Measurements from ENCODE around the gene TMEM59.

DNA sequence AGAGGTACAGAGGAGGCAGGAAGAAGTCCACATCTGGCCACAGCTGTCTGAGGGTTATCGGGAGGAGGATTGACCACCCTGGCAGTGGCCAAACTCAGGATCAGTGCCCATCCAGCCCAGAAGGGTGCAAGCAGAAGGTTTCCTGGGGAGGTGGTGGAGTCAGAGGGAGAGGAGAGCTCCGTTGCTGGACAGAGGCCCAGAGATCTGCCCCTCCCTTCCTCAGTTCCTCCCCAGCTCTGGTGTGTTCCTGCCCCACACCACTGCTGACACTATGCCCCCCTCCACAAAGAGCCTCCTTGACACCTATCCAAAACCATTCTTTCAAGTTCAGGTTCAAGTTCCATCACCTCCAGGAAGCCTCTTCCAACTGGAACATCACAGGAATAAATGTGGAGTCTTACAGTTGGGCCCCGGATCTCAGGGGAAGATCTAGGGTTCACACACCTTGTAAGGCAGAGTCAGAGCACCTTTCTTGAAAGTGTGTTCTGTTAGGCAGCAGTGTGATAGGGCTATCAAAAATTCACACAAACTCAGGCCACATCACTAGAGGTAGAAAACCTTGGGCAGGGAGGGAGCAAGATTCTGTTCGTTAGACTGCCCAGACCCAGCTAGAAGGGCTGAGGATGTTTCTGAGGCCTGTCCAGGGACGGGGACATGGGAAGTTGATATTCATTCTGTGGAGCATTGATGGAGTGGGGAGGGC is 42.4 kb downstream of the TMEM59 start:
- TF ChIP-seq SRF (IDR thresholded peaks at IDR 0.05; ENCODE audit: low read depth, low read length): no peak
- no peak for TF ChIP-seq EZH2 (IDR thresholded peaks at IDR 0.05; ENCODE audit: low read depth, low read length, severe bottlenecking)
- TF ChIP-seq, protein P1, sequence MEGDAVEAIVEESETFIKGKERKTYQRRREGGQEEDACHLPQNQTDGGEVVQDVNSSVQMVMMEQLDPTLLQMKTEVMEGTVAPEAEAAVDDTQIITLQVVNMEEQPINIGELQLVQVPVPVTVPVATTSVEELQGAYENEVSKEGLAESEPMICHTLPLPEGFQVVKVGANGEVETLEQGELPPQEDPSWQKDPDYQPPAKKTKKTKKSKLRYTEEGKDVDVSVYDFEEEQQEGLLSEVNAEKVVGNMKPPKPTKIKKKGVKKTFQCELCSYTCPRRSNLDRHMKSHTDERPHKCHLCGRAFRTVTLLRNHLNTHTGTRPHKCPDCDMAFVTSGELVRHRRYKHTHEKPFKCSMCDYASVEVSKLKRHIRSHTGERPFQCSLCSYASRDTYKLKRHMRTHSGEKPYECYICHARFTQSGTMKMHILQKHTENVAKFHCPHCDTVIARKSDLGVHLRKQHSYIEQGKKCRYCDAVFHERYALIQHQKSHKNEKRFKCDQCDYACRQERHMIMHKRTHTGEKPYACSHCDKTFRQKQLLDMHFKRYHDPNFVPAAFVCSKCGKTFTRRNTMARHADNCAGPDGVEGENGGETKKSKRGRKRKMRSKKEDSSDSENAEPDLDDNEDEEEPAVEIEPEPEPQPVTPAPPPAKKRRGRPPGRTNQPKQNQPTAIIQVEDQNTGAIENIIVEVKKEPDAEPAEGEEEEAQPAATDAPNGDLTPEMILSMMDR (IDR thresholded peaks at IDR 0.05; ENCODE audit: control extremely low read depth in 1 of 3, insufficient read depth in 1 of 3, low read depth in 1 of 3, low read length in 3 of 3): no peak
- no peak for TF ChIP-seq KDM1A (IDR thresholded peaks at IDR 0.05; ENCODE audit: borderline replicate concordance, low read length)
- no peak for TF ChIP-seq EP300 (IDR thresholded peaks at IDR 0.05; ENCODE audit: borderline replicate concordance in 1 of 2, low read depth in 2 of 2, low read length in 2 of 2)
- no peak for TF ChIP-seq YY1 (IDR thresholded peaks at IDR 0.05; ENCODE audit: low read depth, low read length)
- TF ChIP-seq, protein P2, sequence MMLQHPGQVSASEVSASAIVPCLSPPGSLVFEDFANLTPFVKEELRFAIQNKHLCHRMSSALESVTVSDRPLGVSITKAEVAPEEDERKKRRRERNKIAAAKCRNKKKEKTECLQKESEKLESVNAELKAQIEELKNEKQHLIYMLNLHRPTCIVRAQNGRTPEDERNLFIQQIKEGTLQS (IDR thresholded peaks at IDR 0.05; ENCODE audit: insufficient read depth, low read depth, low read length): no peak
- TF ChIP-seq CEBPB (IDR thresholded peaks at IDR 0.05; ENCODE audit: low read depth, low read length): no peak
- no peak for TF ChIP-seq TAF7 (optimal IDR thresholded peaks at IDR 0.05; ENCODE audit: borderline replicate concordance, low read depth, low read length)
- TF ChIP-seq SIN3A (conservative IDR thresholded peaks at IDR 0.05 in 1 of 2, IDR thresholded peaks at IDR 0.05 in 1 of 2; ENCODE audit: low read depth in 1 of 2, low read length in 2 of 2): no peak
- TF ChIP-seq, protein P3, sequence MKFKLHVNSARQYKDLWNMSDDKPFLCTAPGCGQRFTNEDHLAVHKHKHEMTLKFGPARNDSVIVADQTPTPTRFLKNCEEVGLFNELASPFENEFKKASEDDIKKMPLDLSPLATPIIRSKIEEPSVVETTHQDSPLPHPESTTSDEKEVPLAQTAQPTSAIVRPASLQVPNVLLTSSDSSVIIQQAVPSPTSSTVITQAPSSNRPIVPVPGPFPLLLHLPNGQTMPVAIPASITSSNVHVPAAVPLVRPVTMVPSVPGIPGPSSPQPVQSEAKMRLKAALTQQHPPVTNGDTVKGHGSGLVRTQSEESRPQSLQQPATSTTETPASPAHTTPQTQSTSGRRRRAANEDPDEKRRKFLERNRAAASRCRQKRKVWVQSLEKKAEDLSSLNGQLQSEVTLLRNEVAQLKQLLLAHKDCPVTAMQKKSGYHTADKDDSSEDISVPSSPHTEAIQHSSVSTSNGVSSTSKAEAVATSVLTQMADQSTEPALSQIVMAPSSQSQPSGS (IDR thresholded peaks at IDR 0.05; ENCODE audit: low read length): no peak
- no peak for TF ChIP-seq ASH2L (IDR thresholded peaks at IDR 0.05; ENCODE audit: low read length)
